ENCODE measurements around the gene ADAP2. TPM values are rescaled to one million over a fixed set of nuclear protein-coding genes. Genes with fewer than 3 reads are reported as not detected.

ADAP2 gene
- total and polyA plus RNA-seq, 4 donors, result 10.3 to 40.9 (median 27.9) TPM

DNA sequence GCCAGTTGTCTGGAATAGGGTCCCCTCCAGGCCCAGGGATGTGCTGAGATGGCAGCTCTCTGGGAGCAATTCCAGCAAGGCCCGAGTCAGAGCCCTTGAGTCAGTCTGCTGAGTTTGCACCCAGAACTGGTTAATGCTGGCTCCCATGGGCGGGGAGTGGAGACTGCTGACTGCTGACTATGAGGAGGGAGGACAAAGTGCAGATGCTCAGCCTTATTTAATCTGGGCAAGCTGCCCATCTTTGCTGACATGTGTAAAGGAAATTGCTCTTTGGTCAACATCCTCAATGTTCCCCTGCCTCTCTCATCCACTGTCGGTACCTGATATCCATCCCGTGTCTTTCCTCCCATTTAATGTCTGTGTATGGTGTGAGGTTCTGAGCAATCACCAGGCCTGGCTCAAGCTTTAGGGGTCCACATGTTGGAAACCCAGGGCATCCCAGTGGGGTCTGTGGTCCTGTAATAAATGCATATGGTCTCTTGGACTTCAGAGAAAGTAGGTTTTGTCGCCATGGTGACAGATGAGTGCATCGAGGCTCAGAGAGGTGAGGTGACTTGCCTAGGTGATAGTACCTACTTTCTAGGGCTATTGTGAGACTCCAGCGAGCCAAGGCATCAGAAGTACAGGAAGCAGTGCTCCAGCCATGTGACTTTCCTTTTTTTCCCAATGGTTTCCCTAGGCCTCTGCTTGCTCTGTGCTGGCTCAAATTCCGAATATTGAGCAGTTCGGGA lies 29.1 kb downstream of the ADAP2 start:
- TF ChIP-seq, protein P1, sequence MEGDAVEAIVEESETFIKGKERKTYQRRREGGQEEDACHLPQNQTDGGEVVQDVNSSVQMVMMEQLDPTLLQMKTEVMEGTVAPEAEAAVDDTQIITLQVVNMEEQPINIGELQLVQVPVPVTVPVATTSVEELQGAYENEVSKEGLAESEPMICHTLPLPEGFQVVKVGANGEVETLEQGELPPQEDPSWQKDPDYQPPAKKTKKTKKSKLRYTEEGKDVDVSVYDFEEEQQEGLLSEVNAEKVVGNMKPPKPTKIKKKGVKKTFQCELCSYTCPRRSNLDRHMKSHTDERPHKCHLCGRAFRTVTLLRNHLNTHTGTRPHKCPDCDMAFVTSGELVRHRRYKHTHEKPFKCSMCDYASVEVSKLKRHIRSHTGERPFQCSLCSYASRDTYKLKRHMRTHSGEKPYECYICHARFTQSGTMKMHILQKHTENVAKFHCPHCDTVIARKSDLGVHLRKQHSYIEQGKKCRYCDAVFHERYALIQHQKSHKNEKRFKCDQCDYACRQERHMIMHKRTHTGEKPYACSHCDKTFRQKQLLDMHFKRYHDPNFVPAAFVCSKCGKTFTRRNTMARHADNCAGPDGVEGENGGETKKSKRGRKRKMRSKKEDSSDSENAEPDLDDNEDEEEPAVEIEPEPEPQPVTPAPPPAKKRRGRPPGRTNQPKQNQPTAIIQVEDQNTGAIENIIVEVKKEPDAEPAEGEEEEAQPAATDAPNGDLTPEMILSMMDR (IDR thresholded peaks at IDR 0.05; ENCODE audit: control extremely low read depth, extremely low read depth), result no peak
- 57 to 59% methylated on average over 9 of the region's 9 CpGs for whole genome bisulfite sequencing, 2 donors
- no peak overlapping the region for H3K27ac ChIP-seq (ENCODE audit: low read depth in 1 of 2, low read length in 1 of 2)
- H3K36me3 ChIP-seq (ENCODE audit: control insufficient read depth in 4 of 4, insufficient read depth in 4 of 4, low read length in 4 of 4), result peaks cover 0 to 2% (median 0%) of the 10 kb centered on the region in 4 donors
- peaks cover 0 to 4% (median 0%) of the 10 kb centered on the region in 5 donors for H3K4me1 ChIP-seq (ENCODE audit: control insufficient read depth in 5 of 5, insufficient read depth in 5 of 5, low read length in 5 of 5)
- ATAC-seq (ENCODE audit: insufficient read depth, low FRiP score) (peak; percentile 53), DNase-seq (peak; percentile 60 to 91 (median 79))
- H3K4me3 ChIP-seq, result no peak overlapping the region
- H3K9ac ChIP-seq (ENCODE audit: insufficient read depth in 1 of 2, low read length in 2 of 2), result no peak overlapping the region
- no peaks in the 10 kb centered on the region for H3K9me3 ChIP-seq (ENCODE audit: control insufficient read depth in 4 of 4, insufficient read depth in 3 of 4, low read length in 3 of 4)
- no peaks in the 10 kb centered on the region for H3K27me3 ChIP-seq (ENCODE audit: control insufficient read depth in 3 of 3, insufficient read depth in 3 of 3, low read length in 2 of 3)

DNA sequence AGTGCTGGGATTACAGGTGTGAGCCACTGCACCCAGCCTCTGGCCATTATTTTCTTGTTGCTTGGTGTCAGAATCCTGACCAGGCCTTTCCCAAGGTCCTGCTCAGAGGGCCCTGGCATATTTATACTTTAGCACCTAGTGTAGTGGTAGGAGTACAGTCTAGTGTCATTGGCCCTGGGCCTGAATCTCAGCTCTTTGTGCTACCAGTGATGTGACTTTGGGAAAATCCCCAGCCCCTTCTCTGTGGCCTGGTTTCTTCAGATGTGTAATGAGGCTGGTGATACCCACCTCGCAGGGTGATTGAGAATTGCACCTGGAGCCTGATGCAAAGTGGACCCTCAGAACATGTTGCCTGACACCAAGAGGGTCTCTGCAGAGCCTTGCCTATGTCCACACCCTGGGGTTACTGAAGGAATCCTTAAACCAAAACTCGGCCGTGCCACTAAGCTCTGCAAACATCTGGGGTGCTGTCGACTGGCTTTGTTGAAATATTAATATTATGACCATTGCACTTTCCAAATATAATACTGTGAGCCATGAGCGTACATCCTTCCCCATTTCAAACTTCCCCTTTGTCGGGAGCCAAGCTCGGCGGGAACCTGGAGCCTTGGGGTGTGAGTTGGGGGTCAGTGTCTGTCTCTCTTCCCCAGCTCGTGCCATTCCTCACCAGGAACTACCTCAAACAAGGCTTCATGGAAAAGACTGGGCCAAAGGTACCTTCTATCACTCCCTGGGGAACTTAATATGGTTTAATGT lies 31.1 kb downstream of the ADAP2 start:
- peak overlapping the region in 1 of 2 donors; percentile 50 for H3K27ac ChIP-seq (ENCODE audit: low read depth in 1 of 2, low read length in 1 of 2)
- no peaks in the 10 kb centered on the region for H3K9me3 ChIP-seq (ENCODE audit: control insufficient read depth in 4 of 4, insufficient read depth in 3 of 4, low read length in 3 of 4)
- H3K36me3 ChIP-seq (ENCODE audit: control insufficient read depth in 4 of 4, insufficient read depth in 4 of 4, low read length in 4 of 4), result peaks cover 0 to 2% (median 0%) of the 10 kb centered on the region in 4 donors
- H3K27me3 ChIP-seq (ENCODE audit: control insufficient read depth in 3 of 3, insufficient read depth in 3 of 3, low read length in 2 of 3), result no peaks in the 10 kb centered on the region
- 32 to 68% methylated on average over 9 of the region's 9 CpGs for WGBS, 2 donors
- TF ChIP-seq, protein P1 (IDR thresholded peaks at IDR 0.05; ENCODE audit: control extremely low read depth, extremely low read depth), result no peak
- DNase-seq (no peak), ATAC-seq (ENCODE audit: insufficient read depth, low FRiP score) (no peak)
- no peak overlapping the region for H3K9ac ChIP-seq (ENCODE audit: insufficient read depth in 1 of 2, low read length in 2 of 2)
- H3K4me3 ChIP-seq, result no peak overlapping the region
- peaks cover 0 to 13% (median 5%) of the 10 kb centered on the region in 5 donors for H3K4me1 ChIP-seq (ENCODE audit: control insufficient read depth in 5 of 5, insufficient read depth in 5 of 5, low read length in 5 of 5)

- 51 to 67% methylated on average over 6 of the region's 6 CpGs for WGBS, 2 donors
- Histone ChIP-seq H3K36me3 (ENCODE audit: control insufficient read depth in 4 of 4, insufficient read depth in 4 of 4, low read length in 4 of 4) (peaks cover 0 to 2% (median 0%) of the 10 kb centered on the region in 4 donors), H3K27ac (ENCODE audit: low read depth in 1 of 2, low read length in 1 of 2) (peak overlapping the region in 1 of 2 donors; percentile 81), H3K9me3 (ENCODE audit: control insufficient read depth in 4 of 4, insufficient read depth in 3 of 4, low read length in 3 of 4) (no peaks in the 10 kb centered on the region), H3K4me3 (no peak overlapping the region), H3K4me1 (ENCODE audit: control insufficient read depth in 5 of 5, insufficient read depth in 5 of 5, low read length in 5 of 5) (peaks cover 0 to 13% (median 6%) of the 10 kb centered on the region in 5 donors), H3K27me3 (ENCODE audit: control insufficient read depth in 3 of 3, insufficient read depth in 3 of 3, low read length in 2 of 3) (no peaks in the 10 kb centered on the region), H3K9ac (ENCODE audit: insufficient read depth in 1 of 2, low read length in 2 of 2) (no peak overlapping the region)
- DNase-seq (no peak), ATAC-seq (ENCODE audit: insufficient read depth, low FRiP score) (peak; percentile 13)
- TF ChIP-seq, protein P1 (IDR thresholded peaks at IDR 0.05; ENCODE audit: control extremely low read depth, extremely low read depth), result no peak
These were observed 32.5 kb downstream of the ADAP2 start for GRCh38 chr17:30954046-30954830.
